Ovary (tissue), 9 donors: ENCODE data around the gene TECTB. TPM values are rescaled to one million over a fixed set of nuclear protein-coding genes. Genes with fewer than 3 reads are reported as not detected.

Experiments used
- DNase-seq, 5 donors: peaks; one replicate each; pipeline ENCODE4 v3.0.0-alpha.2; 2019 to 2020
- H3K27ac ChIP-seq, 2 donors: fragments of 200-600 bp; one replicate each; pipeline versions ENCODE4 v1.5.1 to v1.8.0; 2019 to 2022
- H3K27me3 ChIP-seq: fragments of 200-600 bp; one replicate; pipeline ENCODE4 v1.8.0; 2022
- H3K36me3 ChIP-seq: fragments of 200-600 bp; sonication (generic); one replicate; pipeline ENCODE4 v1.5.1; 2019
- H3K4me1 ChIP-seq: one replicate; pipeline ENCODE4 v1.8.1; 2013; ENCODE audit warnings: mild to moderate bottlenecking, moderate library complexity; ENCODE audit not compliant: insufficient read depth
- H3K4me3 ChIP-seq: fragments of 200-600 bp; sonication (generic); one replicate; pipeline ENCODE4 v1.5.1; 2017
- H3K9me3 ChIP-seq, 2 donors: fragments of 200-600 bp in 1 of 2; sonication (generic) in 1 of 2; one replicate each; pipeline versions ENCODE4 v1.5.1 to v1.8.1; 2013 to 2019; ENCODE audit warnings: mild to moderate bottlenecking in 1 of 2, moderate library complexity in 1 of 2
- EP300 ChIP-seq: sonication (generic); formaldehyde crosslinking; IDR thresholded peaks from one replicate; pipeline ENCODE4 v1.6.1; 2017; ENCODE audit warnings: antibody characterized with exemption
- POLR2A ChIP-seq: fragments of 450-650 bp; IDR thresholded peaks from one replicate; pipeline ENCODE4 v1.6.1; 2017; ENCODE audit warnings: antibody characterized with exemption, mild to moderate bottlenecking, moderate library complexity
- WGBS, 3 donors: extraction: QIAGEN DNeasy Blood & Tissue Kit in 1 of 3; methylation state at CpG; one replicate each; pipeline versions ENCODE4 v1.1.5 to v1.1.7; 2013 to 2017; 5-methylcytosine and 5-hydroxymethylcytosine counted together
- intact Hi-C, 4 donors: fragments of 100-400 bp; cut with DNase I; formaldehyde crosslinking; loops; one replicate each; pipeline versions ENCODE4 v1.11.0 to v1.15.1; 2022 to 2023
- polyA plus RNA-seq, 2 donors: library from polyadenylated mRNA; stranded (reverse); fragments of 200-250 nt in 1 of 2; fragments of 350-450 nt in 1 of 2; fragmentation: Illumina TruSeq in 1 of 2; extraction: RNeasy Lipid Tissue Mini Kit (QIAGEN cat#74804) in 1 of 2; gene quantifications; one replicate each; pipeline ENCODE4 v1.2.3, GENCODE V29; 2013 to 2014
- total RNA-seq, 7 donors: library from RNA; depleted of rRNA in 2 of 7; stranded (reverse); fragments of >200 nt in 2 of 7; fragmentation: NEBNext Ultra II Directional in 3 of 7; extraction: Animal tissue kit (Norgen Biotek cat#: 25700) in 3 of 7; gene quantifications; one replicate each; pipeline versions ENCODE4 v1.1.0 to v1.2.4, GENCODE V29; 2016 to 2023
- TF ChIP-seq, protein P1 (sequence below), 3 donors: fragments of 450-650 bp in 2 of 3; fragments of 200-600 bp in 1 of 3; IDR thresholded peaks; one replicate each; pipeline versions ENCODE4 v1.5.1 to v1.8.0; 2016 to 2022; ENCODE audit warnings: antibody characterized with exemption in 3 of 3, mild to moderate bottlenecking in 1 of 3
- donor health status: DM: no; HTN: no; CAD: no; lungs with moderate emphysema.
- donor health status: DM: no; HTN: no; CAD: no.
- donor health status: Bipolar disorder and iron deficiency.
- donor health status: DM: yes; HTN: yes; CAD: no.
- donor health status: DM: no; HTN: no; CAD: no.
- donor health status: DM: yes; HTN: yes; CAD: no.

TECTB gene
- total and polyA plus RNA-seq, 9 donors: 0.07 TPM; not detected in 8

DNA sequence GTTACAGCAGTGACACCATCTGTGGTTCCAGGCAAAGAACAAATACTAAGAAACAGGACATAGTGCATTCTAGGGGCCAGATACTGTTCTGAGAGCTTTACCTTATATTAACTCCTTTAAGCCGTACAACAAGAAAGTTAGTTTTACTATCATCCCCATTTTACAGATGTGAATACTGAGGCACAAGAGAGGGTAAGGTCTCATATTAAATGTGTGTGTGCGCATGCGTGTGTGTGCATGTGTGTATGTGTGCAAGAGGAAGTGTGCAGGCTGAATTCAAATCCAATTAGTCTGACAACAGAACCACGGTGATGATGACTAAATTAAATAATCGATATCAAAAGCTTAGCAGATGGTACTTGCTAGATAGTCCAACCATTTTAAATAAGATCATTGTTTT, 11.0 kb downstream of the TECTB start:
- intact Hi-C loops: no loop called here
- TF ChIP-seq, protein P1, sequence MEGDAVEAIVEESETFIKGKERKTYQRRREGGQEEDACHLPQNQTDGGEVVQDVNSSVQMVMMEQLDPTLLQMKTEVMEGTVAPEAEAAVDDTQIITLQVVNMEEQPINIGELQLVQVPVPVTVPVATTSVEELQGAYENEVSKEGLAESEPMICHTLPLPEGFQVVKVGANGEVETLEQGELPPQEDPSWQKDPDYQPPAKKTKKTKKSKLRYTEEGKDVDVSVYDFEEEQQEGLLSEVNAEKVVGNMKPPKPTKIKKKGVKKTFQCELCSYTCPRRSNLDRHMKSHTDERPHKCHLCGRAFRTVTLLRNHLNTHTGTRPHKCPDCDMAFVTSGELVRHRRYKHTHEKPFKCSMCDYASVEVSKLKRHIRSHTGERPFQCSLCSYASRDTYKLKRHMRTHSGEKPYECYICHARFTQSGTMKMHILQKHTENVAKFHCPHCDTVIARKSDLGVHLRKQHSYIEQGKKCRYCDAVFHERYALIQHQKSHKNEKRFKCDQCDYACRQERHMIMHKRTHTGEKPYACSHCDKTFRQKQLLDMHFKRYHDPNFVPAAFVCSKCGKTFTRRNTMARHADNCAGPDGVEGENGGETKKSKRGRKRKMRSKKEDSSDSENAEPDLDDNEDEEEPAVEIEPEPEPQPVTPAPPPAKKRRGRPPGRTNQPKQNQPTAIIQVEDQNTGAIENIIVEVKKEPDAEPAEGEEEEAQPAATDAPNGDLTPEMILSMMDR (IDR thresholded peaks at IDR 0.05): no peak
- TF ChIP-seq EP300 (no peak), POLR2A (no peak)
- Histone ChIP-seq H3K36me3 (no peaks in the 10 kb centered on the region), H3K4me1 (peaks cover 2% of the 10 kb centered on the region), H3K4me3 (no peak overlapping the region), H3K9me3 (no peaks in the 10 kb centered on the region), H3K27me3 (no peaks in the 10 kb centered on the region), H3K27ac (no peak overlapping the region)
- no peak for DNase-seq
- 88 to 91% (median 90%) methylated on average over 5 of the region's 5 CpGs for WGBS, 3 donors

DNA sequence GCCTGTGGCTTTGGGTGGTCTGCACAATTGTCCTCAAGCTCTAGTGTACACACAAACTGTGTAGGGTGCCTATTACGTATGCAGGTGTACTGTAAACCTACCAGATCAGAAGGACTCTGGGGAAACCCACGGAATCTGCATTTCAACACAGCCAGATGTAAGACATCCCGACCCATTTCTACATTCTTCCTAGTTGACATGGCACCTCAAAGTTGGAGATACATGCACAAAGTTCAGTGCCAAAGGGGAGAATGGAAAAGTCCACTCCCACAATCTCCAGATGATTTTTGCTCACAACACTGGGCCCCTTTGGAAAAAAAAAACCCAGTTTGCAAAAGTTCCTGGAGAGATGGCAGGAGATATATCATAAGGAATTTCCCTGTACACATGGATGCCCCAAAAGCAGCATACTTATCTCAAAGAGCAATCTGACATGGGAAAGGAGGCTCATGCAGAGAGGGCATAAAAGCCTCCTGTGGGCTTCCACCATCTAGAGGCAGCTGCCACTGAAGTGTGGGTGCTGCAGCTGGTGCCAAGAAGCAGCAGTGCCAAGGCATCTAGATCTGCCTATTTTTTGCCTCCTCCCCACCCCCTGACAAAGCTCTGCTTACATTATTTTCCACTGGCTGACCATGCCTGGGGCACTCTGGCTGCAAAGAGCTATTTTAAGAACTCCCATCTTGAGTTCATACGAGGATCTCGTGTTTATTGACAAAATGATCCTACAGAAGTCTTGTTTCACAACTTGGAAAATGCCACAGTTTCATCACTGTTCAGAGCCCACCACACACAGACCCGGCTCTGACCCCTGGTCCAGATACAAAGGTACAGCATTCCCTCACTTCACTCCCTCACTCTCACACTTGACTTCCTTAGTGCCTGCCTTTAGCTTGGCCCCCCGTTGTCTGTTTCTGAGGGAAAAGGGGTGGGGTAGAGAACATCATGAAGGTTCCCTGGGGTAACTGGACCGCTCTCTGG, 12.9 kb downstream of the TECTB start:
- Histone ChIP-seq H3K36me3 (no peaks in the 10 kb centered on the region), H3K27ac (no peak overlapping the region), H3K27me3 (no peaks in the 10 kb centered on the region), H3K9me3 (no peaks in the 10 kb centered on the region), H3K4me3 (no peak overlapping the region), H3K4me1 (peaks cover 2% of the 10 kb centered on the region)
- DNase-seq: no peak
- TF ChIP-seq, protein P1 (IDR thresholded peaks at IDR 0.05): no peak
- no peak for TF ChIP-seq POLR2A
- no peak for TF ChIP-seq EP300
- intact Hi-C loops: no loop called here
- 47 to 58% (median 52%) methylated on average over 8 of the region's 8 CpGs for WGBS, 3 donors

DNA sequence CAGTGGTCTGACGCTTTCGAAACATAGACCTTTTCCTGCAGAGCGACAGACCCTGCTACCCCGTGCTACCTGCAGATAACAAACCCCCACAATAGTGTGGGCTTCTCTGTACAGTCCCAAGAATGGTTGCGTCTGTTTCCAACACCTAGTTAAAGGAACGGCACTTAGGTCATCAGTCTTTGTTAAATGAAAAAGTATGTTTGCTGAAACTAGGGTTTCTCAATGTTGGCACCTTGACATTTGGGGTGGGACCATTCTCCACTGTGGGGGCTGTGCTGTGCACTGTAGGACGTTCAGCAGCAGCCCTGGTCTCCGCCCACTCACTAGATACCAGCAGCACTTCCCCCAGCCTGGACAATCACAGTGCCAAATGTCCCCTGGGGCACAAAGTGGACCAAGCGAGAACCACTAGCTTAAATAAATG, 13.7 kb downstream of the TECTB start:
- no peak for TF ChIP-seq EP300
- TF ChIP-seq POLR2A: no peak
- TF ChIP-seq, protein P1 (IDR thresholded peaks at IDR 0.05): no peak
- intact Hi-C loops: no loop called here
- no peaks in the 10 kb centered on the region for H3K9me3 ChIP-seq
- H3K27ac ChIP-seq: no peak overlapping the region
- H3K4me3 ChIP-seq: no peak overlapping the region
- peaks cover 2% of the 10 kb centered on the region for H3K4me1 ChIP-seq
- H3K36me3 ChIP-seq: no peaks in the 10 kb centered on the region
- no peaks in the 10 kb centered on the region for H3K27me3 ChIP-seq
- no peak for DNase-seq
- WGBS, 3 donors: 75 to 77% (median 76%) methylated on average over 9 of the region's 9 CpGs

- Histone ChIP-seq H3K36me3 (no peaks in the 10 kb centered on the region), H3K27me3 (no peaks in the 10 kb centered on the region), H3K4me1 (peaks cover 2% of the 10 kb centered on the region), H3K27ac (no peak overlapping the region), H3K9me3 (no peaks in the 10 kb centered on the region), H3K4me3 (no peak overlapping the region)
- no peak for DNase-seq
- 71 to 82% (median 77%) methylated on average over 6 of the region's 6 CpGs for WGBS, 3 donors
- TF ChIP-seq POLR2A (no peak), EP300 (no peak)
- TF ChIP-seq, protein P1 (IDR thresholded peaks at IDR 0.05): no peak
- intact Hi-C loops: no loop called here
These were observed 15.4 kb downstream of the TECTB start for GRCh38 chr10:112298581-112298980.
